Parathyroid adenoma (tissue), 2 donors: ENCODE data around the gene RPL27.
A peak's percentile ranks its signal among the peaks of the same experiment; 100 is the strongest.

Experiments
- H2AFZ ChIP-seq: fragments of 300-600 bp; sonication (generic); one replicate; pipeline ENCODE4 v1.7.0; 2017; ENCODE audit warnings: antibody characterized with exemption, mild to moderate bottlenecking
- H3K27ac ChIP-seq: fragments of 300-600 bp; sonication (generic); one replicate; pipeline ENCODE4 v1.7.0; 2017
- H3K27me3 ChIP-seq: fragments of 300-600 bp; sonication (generic); one replicate; pipeline ENCODE4 v1.7.0; 2017; ENCODE audit warnings: low read length; ENCODE audit not compliant: control insufficient read depth, insufficient read depth
- H3K36me3 ChIP-seq: fragments of 300-600 bp; sonication (generic); one replicate; pipeline ENCODE4 v1.7.0; 2017; ENCODE audit warnings: low read length; ENCODE audit not compliant: control insufficient read depth, insufficient read depth
- H3K4me1 ChIP-seq: fragments of 300-600 bp; sonication (generic); one replicate; pipeline ENCODE4 v1.7.0; 2017; ENCODE audit warnings: control low read depth
- H3K4me2 ChIP-seq: fragments of 300-600 bp; sonication (generic); one replicate; pipeline ENCODE4 v1.7.0; 2017; ENCODE audit warnings: low read length
- H3K4me3 ChIP-seq: fragments of 300-600 bp; sonication (generic); one replicate; pipeline ENCODE4 v1.7.0; 2017; ENCODE audit warnings: low read depth, low read length
- H3K79me2 ChIP-seq: fragments of 300-600 bp; sonication (generic); one replicate; pipeline ENCODE4 v1.7.0; 2017; ENCODE audit warnings: control low read depth
- H3K9ac ChIP-seq: fragments of 300-600 bp; sonication (generic); one replicate; pipeline ENCODE4 v1.7.0; 2017; ENCODE audit warnings: mild to moderate bottlenecking
- H3K9me3 ChIP-seq: fragments of 300-600 bp; sonication (generic); one replicate; pipeline ENCODE4 v1.7.0; 2017; ENCODE audit warnings: low read length; ENCODE audit not compliant: control insufficient read depth
- TF ChIP-seq, protein P1 (sequence below): fragments of 300-600 bp; sonication (generic); IDR thresholded peaks from one replicate; pipeline ENCODE4 v1.7.0; 2017; ENCODE audit warnings: antibody characterized with exemption, mild to moderate bottlenecking
- donor health status: primary hyperparathyroidism.

The RPL27 gene

DNA sequence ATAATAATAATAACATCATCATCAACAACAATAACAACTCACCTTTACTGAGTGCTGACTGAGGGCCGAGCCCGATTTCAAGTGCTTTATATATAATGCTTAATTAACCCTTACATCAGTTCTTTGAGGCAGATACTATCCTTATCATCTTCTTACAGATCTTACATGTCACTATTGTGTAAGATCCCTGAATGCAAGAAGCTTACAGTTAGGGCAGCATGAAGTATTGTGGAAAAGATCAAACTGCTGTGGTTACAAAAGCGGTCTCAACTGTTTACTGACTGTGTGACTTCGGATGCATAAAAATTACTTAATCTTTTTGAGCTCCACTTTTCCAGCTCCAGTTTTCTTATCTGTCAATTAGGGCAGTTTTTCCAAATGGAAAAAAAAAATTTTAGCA is 20.7 kb downstream of the RPL27 start:
- H3K4me3 ChIP-seq, result no peak overlapping the region
- no peak overlapping the region for H3K4me2 ChIP-seq
- H3K27ac ChIP-seq, result no peak overlapping the region
- H2AFZ ChIP-seq, result no peak overlapping the region
- no peaks in the 10 kb centered on the region for H3K27me3 ChIP-seq
- H3K9ac ChIP-seq, result no peak overlapping the region
- H3K9me3 ChIP-seq, result no peaks in the 10 kb centered on the region
- no peaks in the 10 kb centered on the region for H3K36me3 ChIP-seq
- TF ChIP-seq, protein P1, sequence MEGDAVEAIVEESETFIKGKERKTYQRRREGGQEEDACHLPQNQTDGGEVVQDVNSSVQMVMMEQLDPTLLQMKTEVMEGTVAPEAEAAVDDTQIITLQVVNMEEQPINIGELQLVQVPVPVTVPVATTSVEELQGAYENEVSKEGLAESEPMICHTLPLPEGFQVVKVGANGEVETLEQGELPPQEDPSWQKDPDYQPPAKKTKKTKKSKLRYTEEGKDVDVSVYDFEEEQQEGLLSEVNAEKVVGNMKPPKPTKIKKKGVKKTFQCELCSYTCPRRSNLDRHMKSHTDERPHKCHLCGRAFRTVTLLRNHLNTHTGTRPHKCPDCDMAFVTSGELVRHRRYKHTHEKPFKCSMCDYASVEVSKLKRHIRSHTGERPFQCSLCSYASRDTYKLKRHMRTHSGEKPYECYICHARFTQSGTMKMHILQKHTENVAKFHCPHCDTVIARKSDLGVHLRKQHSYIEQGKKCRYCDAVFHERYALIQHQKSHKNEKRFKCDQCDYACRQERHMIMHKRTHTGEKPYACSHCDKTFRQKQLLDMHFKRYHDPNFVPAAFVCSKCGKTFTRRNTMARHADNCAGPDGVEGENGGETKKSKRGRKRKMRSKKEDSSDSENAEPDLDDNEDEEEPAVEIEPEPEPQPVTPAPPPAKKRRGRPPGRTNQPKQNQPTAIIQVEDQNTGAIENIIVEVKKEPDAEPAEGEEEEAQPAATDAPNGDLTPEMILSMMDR, result no peak
- no peaks in the 10 kb centered on the region for H3K79me2 ChIP-seq
- H3K4me1 ChIP-seq, result peaks cover 3% of the 10 kb centered on the region

DNA sequence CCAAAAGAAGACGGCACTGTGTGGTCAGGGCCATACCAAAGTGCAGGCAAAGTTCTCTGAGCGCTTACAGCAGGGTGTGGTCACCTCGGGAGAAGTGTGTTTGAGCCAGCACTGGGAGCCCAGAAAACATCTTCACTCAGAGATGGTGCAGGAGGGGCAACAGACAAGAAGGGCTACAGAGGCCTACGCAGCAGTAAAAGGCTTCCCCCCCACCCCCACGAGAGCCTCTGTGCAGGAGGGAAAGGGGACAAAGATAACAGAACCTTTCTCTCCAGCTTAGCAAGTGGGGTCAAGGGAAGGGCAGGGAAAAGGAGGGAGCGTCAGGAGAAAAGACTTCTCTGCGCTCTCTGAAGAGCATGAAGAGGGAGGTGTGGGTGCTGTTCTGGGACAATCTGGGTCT is 21.2 kb downstream of the RPL27 start:
- Histone ChIP-seq H3K79me2 (no peaks in the 10 kb centered on the region), H3K4me3 (no peak overlapping the region), H3K4me2 (no peak overlapping the region), H3K4me1 (peaks cover 3% of the 10 kb centered on the region), H3K9ac (no peak overlapping the region), H2AFZ (no peak overlapping the region), H3K9me3 (no peaks in the 10 kb centered on the region), H3K36me3 (no peaks in the 10 kb centered on the region), H3K27me3 (no peaks in the 10 kb centered on the region), H3K27ac (peak overlapping the region; percentile 42)
- TF ChIP-seq, protein P1, result no peak

DNA sequence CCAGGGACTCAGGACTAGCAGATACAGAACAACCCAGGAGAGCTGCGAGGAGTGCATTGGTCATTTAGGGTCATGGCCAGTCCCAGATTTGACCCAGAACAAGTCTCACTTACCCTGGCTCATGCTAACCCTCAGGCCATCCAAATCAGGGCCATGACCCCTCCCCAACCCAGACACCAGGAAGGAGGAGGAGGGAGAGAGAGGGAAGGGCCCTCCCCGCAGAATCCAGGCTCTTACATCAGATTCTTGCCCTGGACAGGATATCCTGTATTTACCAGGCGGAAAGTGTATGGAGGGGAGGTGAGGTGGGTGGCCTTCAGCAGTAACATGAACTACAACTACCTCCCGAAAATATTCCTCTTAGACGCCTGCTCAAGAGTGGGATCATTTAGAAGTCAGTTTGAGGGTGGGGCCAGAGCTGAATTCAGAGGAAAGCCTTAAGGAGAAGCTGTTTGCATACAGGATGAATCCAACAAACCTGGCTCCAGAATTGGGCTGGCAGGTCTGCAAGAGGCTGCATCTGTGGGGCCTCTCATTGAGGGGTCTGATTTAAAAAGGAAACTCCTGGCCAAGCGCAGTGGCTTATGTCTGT is 21.9 kb downstream of the RPL27 start:
- Histone ChIP-seq H3K4me3 (no peak overlapping the region), H3K9ac (no peak overlapping the region), H3K4me2 (no peak overlapping the region), H3K9me3 (no peaks in the 10 kb centered on the region), H3K4me1 (peaks cover 3% of the 10 kb centered on the region), H3K27ac (peak overlapping the region; percentile 42), H2AFZ (no peak overlapping the region), H3K79me2 (no peaks in the 10 kb centered on the region), H3K27me3 (no peaks in the 10 kb centered on the region), H3K36me3 (no peaks in the 10 kb centered on the region)
- TF ChIP-seq, protein P1, result no peak

DNA sequence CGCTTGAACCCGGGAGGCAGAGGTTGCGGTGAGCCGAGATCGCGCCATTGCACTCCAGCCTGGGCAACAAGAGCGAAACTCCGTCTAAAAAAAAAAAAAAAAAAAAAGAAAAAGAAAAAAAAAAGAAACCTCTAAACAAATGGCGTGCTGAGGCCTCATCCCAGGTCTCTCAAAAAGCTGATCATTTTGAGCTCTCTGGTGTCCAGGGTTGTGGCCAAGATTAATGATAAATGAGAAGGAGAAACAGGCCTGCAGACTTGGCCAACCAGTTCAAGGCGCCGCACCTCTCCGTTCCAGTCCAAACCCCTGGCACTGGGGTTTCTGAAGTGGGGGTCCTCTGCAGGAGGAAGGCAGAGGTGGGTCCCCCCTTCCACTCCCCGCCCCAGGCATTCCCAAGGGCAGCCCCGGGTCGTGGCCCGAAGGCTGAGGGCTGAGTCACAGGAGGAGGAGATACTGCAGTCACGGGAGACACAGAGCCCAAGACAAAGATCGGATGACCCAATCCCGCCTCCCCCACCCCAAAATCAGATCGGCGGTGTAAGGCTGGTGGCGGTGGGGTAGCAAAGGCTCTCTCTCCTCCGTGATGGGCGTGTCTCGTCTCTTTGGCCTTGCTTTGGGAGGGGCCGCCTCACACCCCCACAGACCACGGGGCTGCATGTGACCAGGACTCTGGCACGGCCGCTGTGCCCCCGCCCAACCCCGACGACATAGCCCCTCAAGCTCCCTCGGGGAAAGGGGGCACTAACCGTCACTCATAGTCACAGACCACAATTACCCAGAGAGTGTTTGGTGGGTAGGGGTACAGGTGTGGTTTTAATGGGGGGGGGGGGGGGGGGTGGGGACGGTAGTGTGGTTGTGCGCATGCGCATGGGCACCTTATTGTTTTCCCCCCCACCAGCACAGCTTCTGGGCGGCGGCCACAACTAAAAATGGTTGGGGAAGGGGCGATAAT is 22.8 kb downstream of the RPL27 start:
- peak overlapping the region; percentile 76 for H3K4me2 ChIP-seq
- peak overlapping the region; percentile 53 for H3K27ac ChIP-seq
- peak overlapping the region; percentile 83 for H2AFZ ChIP-seq
- H3K36me3 ChIP-seq, result no peaks in the 10 kb centered on the region
- H3K79me2 ChIP-seq, result no peaks in the 10 kb centered on the region
- TF ChIP-seq, protein P1, result no peak
- no peaks in the 10 kb centered on the region for H3K27me3 ChIP-seq
- peak overlapping the region; percentile 95 for H3K4me3 ChIP-seq
- H3K4me1 ChIP-seq, result peaks cover 3% of the 10 kb centered on the region
- H3K9me3 ChIP-seq, result no peaks in the 10 kb centered on the region
- H3K9ac ChIP-seq, result no peak overlapping the region
